ENCODE results near the gene TTBK1. TPM values are rescaled to one million over a fixed set of nuclear protein-coding genes. Genes with fewer than 3 reads are reported as not detected.
A peak's percentile ranks its signal among the peaks of the same experiment; 100 is the strongest.

Gene TTBK1
- total and polyA plus RNA-seq, 12 donors, result 0.17 to 5.4 (median 0.65) TPM

DNA sequence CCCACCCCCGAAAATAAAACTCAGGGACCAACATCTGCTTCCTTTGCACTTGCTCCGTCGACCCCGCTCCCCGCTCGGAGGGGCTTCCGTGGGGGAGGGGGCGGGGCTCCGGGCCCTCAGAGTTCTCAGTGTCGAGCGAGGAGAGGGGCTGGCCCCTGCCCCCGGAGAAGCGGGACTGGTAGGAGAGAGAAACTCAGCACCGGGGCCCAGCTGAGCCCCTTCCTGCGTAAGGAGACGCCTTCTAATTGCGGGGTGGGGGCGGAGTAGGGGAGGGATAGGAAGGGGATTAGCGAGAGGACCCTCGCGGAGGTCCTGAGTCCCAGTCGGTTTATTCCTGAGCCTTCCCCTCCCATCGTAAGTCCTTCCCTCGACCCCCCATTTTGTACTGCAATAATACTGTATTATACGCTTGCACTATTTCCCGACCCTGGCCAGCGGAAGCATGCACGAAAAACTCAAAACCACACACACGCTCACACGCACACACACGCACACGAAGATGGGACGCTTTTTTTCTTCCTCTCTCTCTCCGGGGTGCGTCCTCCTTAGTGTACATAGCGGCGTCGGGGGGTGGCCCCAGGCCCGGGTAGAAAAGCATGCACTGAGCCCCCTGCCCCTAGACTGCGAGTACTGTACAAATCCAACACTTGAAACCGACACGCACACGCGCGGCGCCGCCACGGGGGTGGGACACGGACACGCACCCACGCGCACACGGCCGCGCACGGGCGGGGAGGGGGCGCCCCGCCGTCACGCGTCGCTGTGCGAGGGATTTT is 32.7 kb downstream of the TTBK1 start:
- no peaks in the 10 kb centered on the region for H3K36me3 ChIP-seq (replicated peaks in 1 of 2)
- H3K4me1 ChIP-seq (replicated peaks in 1 of 2), result peaks cover 0 to 9% of the 10 kb centered on the region in 2 donors
- TF ChIP-seq, protein P1, sequence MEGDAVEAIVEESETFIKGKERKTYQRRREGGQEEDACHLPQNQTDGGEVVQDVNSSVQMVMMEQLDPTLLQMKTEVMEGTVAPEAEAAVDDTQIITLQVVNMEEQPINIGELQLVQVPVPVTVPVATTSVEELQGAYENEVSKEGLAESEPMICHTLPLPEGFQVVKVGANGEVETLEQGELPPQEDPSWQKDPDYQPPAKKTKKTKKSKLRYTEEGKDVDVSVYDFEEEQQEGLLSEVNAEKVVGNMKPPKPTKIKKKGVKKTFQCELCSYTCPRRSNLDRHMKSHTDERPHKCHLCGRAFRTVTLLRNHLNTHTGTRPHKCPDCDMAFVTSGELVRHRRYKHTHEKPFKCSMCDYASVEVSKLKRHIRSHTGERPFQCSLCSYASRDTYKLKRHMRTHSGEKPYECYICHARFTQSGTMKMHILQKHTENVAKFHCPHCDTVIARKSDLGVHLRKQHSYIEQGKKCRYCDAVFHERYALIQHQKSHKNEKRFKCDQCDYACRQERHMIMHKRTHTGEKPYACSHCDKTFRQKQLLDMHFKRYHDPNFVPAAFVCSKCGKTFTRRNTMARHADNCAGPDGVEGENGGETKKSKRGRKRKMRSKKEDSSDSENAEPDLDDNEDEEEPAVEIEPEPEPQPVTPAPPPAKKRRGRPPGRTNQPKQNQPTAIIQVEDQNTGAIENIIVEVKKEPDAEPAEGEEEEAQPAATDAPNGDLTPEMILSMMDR (IDR thresholded peaks at IDR 0.05), result no peak
- TF ChIP-seq POLR2A (IDR thresholded peaks at IDR 0.05), result no peak
- 22 to 30% (median 26%) methylated on average over 47 to 64 of the region's 64 CpGs for WGBS, 4 donors
- H3K4me3 ChIP-seq, result peak overlapping the region in 1 of 4 donors; percentile 65
- no peak for DNase-seq
- intact Hi-C loops (cut with DNase I), result no loop called here
- no peaks in the 10 kb centered on the region for H3K9me3 ChIP-seq (replicated peaks in 1 of 3)
- H3K27me3 ChIP-seq, result peaks cover 8% of the 10 kb centered on the region
- no peak overlapping the region for H3K27ac ChIP-seq

DNA sequence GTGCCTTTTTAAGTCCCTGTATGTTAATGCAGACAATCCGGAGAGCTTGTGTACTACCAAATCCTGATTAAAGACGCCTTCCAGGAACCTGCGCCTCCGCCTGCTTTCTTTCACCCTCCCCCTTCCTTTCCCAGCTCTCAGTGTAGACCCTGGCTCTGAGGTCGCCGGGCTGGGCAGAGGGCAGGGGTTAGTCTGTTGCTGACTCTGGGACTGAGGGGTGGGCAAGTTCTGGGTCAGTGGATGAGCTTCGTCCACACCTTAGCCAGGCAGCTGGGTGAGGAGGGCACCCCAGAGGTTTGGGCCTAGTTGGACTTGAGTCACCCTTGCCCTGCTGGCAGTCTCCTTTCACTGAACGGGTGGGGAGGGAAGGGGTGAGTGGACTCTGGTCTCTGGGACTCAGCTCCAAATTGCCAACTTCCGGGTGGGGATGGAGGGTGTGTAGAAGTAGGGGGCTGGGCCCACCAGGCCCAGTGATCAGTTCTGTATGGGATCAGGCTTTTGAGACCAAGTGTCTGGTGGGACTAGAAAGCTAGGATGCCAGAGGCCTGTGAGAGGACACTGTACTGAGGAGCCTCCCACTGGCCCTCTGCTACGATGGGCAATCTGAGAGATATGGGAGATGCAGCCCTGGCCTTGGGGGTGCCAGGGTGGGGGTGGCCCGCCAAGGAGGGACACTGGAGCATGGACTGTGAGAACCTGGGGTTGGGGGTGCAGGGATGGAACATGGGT is 33.5 kb downstream of the TTBK1 start:
- Histone ChIP-seq H3K27me3 (peaks cover 8% of the 10 kb centered on the region), H3K9me3 (replicated peaks in 1 of 3) (no peaks in the 10 kb centered on the region), H3K4me1 (replicated peaks in 1 of 2) (peaks cover 0 to 9% of the 10 kb centered on the region in 2 donors), H3K36me3 (replicated peaks in 1 of 2) (no peaks in the 10 kb centered on the region), H3K27ac (no peak overlapping the region), H3K4me3 (no peak overlapping the region)
- 81 to 90% (median 87%) methylated on average over 10 to 11 of the region's 11 CpGs for WGBS, 4 donors
- DNase-seq, result no peak
- TF ChIP-seq, protein P1 (IDR thresholded peaks at IDR 0.05), result no peak
- TF ChIP-seq POLR2A (IDR thresholded peaks at IDR 0.05), result no peak
- intact Hi-C loops (cut with DNase I), result no loop called here

DNA sequence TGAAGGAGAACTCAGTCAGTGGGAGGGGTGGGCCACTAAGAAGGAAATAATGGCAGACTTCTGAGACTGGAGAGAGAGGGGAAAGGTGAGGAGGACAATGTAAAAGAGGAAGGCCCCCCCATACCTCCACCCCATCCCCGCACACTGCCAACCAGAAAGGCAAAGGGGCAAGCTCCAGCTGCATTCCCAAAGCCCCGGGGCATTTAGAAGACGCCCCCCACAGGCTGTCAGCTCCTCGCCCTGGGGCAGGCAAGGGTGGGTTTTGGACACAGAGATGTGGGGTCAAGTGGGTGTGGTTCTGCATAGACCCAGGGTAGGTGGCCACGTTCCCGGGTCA is 34.0 kb downstream of the TTBK1 start:
- H3K9me3 ChIP-seq (replicated peaks in 1 of 3), result no peaks in the 10 kb centered on the region
- no peak overlapping the region for H3K27ac ChIP-seq
- TF ChIP-seq, protein P1 (IDR thresholded peaks at IDR 0.05), result no peak
- TF ChIP-seq POLR2A (IDR thresholded peaks at IDR 0.05), result no peak
- H3K4me3 ChIP-seq, result no peak overlapping the region
- no peaks in the 10 kb centered on the region for H3K36me3 ChIP-seq (replicated peaks in 1 of 2)
- peaks cover 0 to 9% of the 10 kb centered on the region in 2 donors for H3K4me1 ChIP-seq (replicated peaks in 1 of 2)
- peaks cover 8% of the 10 kb centered on the region for H3K27me3 ChIP-seq
- WGBS, 4 donors, result 87 to 95% (median 92%) methylated on average over 6 of the region's 6 CpGs
- no peak for DNase-seq
- intact Hi-C loops (cut with DNase I), result no loop called here

DNA sequence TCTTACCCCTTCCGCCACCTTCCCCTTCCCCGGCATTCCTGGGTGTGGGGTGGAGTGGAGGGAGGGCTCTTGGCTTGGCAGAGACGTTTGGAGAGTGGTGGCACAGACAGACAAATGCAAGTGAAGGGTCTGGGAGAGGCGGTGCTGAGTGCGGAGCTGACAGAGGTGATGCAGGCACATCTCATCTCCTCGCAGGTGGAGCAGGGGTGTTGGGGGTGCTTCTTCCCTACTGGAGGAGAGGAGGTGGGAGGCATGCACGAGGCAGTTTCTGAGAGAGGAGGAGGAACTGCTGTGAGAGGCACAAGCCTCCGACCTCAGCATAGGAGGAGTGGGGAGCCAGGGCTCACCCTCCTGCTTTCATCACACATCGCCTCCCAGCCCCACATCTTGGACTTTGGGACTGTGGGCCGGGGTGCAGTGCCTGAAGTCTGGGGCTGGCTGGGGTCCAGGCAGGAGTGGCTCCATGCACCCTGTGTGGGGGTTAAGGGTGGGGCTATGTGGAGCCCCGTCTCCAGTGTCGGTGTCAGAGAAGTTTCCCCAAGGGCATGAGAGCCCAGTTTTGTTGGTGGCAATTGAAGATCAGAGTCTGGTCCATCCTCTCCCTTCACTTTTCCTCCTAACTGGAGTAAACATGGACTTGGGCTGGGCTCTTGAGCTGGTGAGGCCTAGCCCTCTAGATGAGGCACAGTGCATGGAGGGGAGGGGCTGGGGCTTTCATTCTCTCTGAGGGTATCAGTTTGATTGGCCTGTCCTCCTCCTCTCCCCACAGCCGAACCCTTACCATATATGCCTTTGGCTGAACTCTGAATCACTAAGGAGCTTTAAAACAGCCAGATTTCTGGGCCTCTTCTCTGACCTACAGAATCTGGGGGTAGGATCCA is 34.6 kb downstream of the TTBK1 start:
- 81 to 91% (median 87%) methylated on average over 11 to 13 of the region's 13 CpGs for WGBS, 4 donors
- Histone ChIP-seq H3K36me3 (replicated peaks in 1 of 2) (no peaks in the 10 kb centered on the region), H3K27ac (no peak overlapping the region), H3K4me1 (replicated peaks in 1 of 2) (peaks cover 0 to 9% of the 10 kb centered on the region in 2 donors), H3K27me3 (peaks cover 8% of the 10 kb centered on the region), H3K4me3 (no peak overlapping the region), H3K9me3 (replicated peaks in 1 of 3) (no peaks in the 10 kb centered on the region)
- no peak for DNase-seq
- intact Hi-C loops (cut with DNase I), result no loop called here
- TF ChIP-seq, protein P1 (IDR thresholded peaks at IDR 0.05), result no peak
- no peak for TF ChIP-seq POLR2A (IDR thresholded peaks at IDR 0.05)
